Measurements from ENCODE around the gene MIA3. TPM values are rescaled to one million over a fixed set of nuclear protein-coding genes. Genes with fewer than 3 reads are reported as not detected.
A peak's percentile ranks its signal among the peaks of the same experiment; 100 is the strongest.

MIA3 gene
- total and polyA plus RNA-seq, 9 of the 15 experiments (the other 6 are each of a cell fraction or from before 2014, with no cell fraction given): 21.6 to 89.4 (median 40.8) TPM

- TF ChIP-seq CBX8 (IDR thresholded peaks at IDR 0.05; ENCODE audit: borderline replicate concordance, extremely low read depth, low read depth, low read length, poor library complexity, severe bottlenecking) (no peak), ILK (tag; IDR thresholded peaks at IDR 0.05; ENCODE audit: borderline replicate concordance, low read depth) (no peak), HDAC1 (IDR thresholded peaks at IDR 0.05) (0 out of 4 replicates have a peak, but pooled peaks of 1 of the 2 experiments have one; percentile 43), TGIF2 (CRISPR knock-in tag; IDR thresholded peaks at IDR 0.05) (no peak), DMBX1 (CRISPR knock-in tag; IDR thresholded peaks at IDR 0.05; ENCODE audit: borderline replicate concordance) (no peak), ZNF639 (CRISPR knock-in tag; conservative IDR thresholded peaks at IDR 0.05 in 1 of 2, IDR thresholded peaks at IDR 0.05 in 1 of 2) (0 out of 4 replicates have a peak, but pooled peaks of 1 of the 2 experiments have one; percentile 23), CBFA2T3 (IDR thresholded peaks at IDR 0.05) (0 out of 2 replicates have a peak, but pooled peaks have one; percentile 3), HMG20B (CRISPR knock-in tag; IDR thresholded peaks at IDR 0.05) (no peak), IRF9 (tag; IDR thresholded peaks at IDR 0.05) (no peak), TFAP4 (CRISPR knock-in tag; IDR thresholded peaks at IDR 0.05; ENCODE audit: borderline replicate concordance) (peak; percentile 58; the same call in 1 of the 2 replicates), ZNF75A (CRISPR knock-in tag; IDR thresholded peaks at IDR 0.05) (no peak), FOSL1 (tag; conservative IDR thresholded peaks at IDR 0.05) (0 out of 2 replicates have a peak, but pooled peaks have one; percentile 11), CBFA2T2 (conservative IDR thresholded peaks at IDR 0.05) (no peak), VEZF1 (CRISPR knock-in tag; IDR thresholded peaks at IDR 0.05) (no peak), SMAD4 (CRISPR knock-in tag; conservative IDR thresholded peaks at IDR 0.05) (no peak), XRCC4 (IDR thresholded peaks at IDR 0.05; ENCODE audit: extremely low read depth, insufficient read depth, insufficient read length) (no peak), PCBP1 (IDR thresholded peaks at IDR 0.05; ENCODE audit: low read depth, low read length, poor library complexity, severe bottlenecking) (no peak), ZNF134 (CRISPR knock-in tag; conservative IDR thresholded peaks at IDR 0.05) (no peak), DLX4 (CRISPR knock-in tag; IDR thresholded peaks at IDR 0.05) (no peak)
Observed at GRCh38 chr1:222618880-222619596, 1.1 kb downstream of the MIA3 start (continued).
